HG03571 (cell line): ENCODE data around the gene SOS1.
"Not testable (repeated sequence)": the region's sequence is repeated elsewhere in the genome, so short reads cannot be mapped to it uniquely, and the experiment has no call there.

Source experiments
- ATAC-seq: cut with Tn5 transposase; IDR thresholded peaks from one replicate; pipeline ENCODE4 v1.9.1; 2021; ENCODE audit not compliant: unreplicated experiment

The SOS1 gene

GRCh38 chr2:39139511-39140237 is 18.8 kb upstream of the SOS1 start:
- ATAC-seq, result no peak

DNA sequence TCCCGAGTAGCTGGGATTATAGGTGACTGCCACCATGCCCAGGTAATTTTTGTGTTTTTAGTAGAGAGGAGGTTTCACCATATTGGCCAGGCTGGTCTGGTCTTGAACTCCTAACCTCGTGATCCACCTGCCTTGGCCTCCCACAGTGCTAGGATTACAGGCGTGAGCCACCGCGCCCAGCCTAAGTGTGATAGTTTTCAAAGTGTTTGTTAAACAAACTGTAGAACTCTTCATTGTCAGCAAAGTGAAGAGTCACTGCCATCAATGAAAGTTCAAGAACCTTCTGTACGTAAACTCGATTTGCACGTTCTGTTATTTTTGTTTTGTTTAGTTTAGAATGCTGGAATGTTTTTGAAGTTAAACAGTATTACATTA is 18.0 kb upstream of the SOS1 start:
- no peak for ATAC-seq

GRCh38 chr2:39138187-39138836 is 17.5 kb upstream of the SOS1 start:
- not testable (repeated sequence) for ATAC-seq

DNA sequence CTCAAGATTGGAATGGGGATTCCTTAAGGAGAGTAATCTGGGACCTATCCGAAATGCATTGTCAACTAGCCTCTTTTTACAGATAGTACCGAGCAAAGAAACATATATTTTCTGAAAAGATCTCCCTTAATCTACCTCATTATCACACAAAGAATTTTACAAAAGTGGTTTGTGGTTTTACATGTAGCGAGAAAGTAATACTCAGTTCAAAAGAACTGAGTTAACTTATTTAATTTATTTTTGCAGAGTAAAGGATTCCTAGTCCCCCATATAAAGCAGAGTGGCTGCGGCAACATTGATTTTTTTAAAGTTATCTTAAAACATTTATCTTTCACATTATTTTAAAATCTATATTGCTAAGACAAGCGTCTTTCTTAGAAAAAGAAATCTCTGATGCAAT is 15.9 kb upstream of the SOS1 start:
- no peak for ATAC-seq

DNA sequence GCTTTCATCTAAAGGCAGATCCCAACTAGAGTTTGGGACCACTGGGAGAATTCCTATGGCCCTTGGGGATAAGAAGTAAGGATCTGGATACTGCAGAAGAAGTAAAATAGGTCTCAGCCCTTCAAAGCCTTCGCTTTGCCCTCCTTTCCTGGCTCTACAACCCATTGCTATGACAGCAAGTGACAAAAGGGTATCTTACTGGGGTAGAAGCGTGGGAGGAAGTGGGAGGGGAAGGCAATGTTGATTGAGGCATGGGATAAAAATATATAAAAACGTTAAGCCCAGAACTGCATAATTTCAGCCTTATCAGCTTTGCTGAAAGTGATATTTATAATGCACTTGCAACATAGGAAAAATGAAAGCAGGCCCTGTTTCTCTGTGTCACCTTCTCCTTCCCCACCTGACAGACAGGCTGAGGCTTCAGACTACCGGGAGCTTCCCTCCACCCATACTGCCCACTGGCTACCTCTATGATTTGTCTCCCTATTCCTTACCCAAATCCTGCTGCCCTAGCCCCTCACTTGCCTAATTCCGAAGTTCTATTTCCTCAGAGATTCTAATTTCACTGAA is 14.9 kb upstream of the SOS1 start:
- no peak for ATAC-seq

- no peak for ATAC-seq
Measured at GRCh38 chr2:39133215-39133851, 12.5 kb upstream of the SOS1 start.

- peak; percentile 45 for ATAC-seq
Measured at GRCh38 chr2:39128919-39129391, 8.1 kb upstream of the SOS1 start.

- peak; percentile 33 for ATAC-seq
Measured at GRCh38 chr2:39127973-39128372, 7.1 kb upstream of the SOS1 start.

GRCh38 chr2:39124746-39125057 is 3.9 kb upstream of the SOS1 start:
- ATAC-seq, result no peak

GRCh38 chr2:39124000-39124745 is 3.3 kb upstream of the SOS1 start:
- ATAC-seq, result peak; percentile 56

DNA sequence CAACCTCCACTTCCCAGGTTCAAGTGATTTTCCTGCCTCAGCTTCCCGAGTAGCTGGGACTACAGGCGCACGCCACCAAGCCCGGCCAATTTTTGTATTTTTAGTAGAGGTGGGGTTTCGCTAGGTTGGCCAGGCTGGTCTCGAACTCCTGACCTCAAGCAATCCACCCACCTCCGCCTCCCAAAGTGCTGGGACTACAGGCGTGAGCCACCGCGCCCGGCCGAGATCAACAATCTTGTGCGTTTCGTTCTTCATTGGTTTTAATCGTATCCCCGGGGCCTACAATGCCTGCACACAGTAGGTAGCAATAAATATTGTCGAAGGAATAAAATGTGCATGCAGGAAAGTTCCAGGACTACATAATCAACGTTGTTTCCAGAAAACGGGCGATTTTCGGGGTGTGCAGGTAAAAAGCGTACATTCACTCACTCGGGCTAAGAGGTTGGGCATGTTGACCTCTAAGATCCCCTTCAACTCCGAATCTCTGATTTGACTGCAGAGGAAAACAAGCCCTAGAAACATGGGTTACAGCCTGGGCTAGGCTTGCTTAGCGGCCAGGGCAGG is 2.7 kb upstream of the SOS1 start:
- ATAC-seq, result no peak

GRCh38 chr2:39121523-39122063 is 742 bp upstream of the SOS1 start:
- ATAC-seq, result no peak

GRCh38 chr2:39120521-39120770 is 405 bp downstream of the SOS1 start:
- ATAC-seq, result peak; percentile 13

- peak; percentile 37 for ATAC-seq
Measured at GRCh38 chr2:39119732-39120520, 925 bp downstream of the SOS1 start.

- ATAC-seq, result no peak
Measured at GRCh38 chr2:39118786-39119499, 1.9 kb downstream of the SOS1 start.

- no peak for ATAC-seq
Measured at GRCh38 chr2:39115556-39115955, 5.3 kb downstream of the SOS1 start.

- ATAC-seq, result no peak
Measured at GRCh38 chr2:39114771-39115170, 6.1 kb downstream of the SOS1 start.

DNA sequence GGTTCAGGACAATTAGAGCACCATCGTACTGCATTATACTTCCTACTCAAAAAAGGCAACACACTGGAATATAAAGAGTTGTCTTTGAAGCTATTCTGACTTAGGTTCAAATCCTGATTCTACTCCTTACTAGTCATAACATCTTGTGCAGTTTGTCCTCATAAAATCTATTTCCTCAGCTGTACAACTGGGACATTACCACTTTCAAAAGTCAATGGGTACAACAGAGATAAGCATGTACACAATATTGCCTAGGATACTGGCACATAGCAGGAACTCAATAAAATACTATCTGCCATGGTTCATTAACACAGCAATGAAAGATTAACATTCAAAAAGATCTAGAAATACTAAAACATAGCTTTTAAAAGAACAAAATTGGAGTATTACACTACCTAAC is 11.3 kb downstream of the SOS1 start:
- ATAC-seq, result no peak

DNA sequence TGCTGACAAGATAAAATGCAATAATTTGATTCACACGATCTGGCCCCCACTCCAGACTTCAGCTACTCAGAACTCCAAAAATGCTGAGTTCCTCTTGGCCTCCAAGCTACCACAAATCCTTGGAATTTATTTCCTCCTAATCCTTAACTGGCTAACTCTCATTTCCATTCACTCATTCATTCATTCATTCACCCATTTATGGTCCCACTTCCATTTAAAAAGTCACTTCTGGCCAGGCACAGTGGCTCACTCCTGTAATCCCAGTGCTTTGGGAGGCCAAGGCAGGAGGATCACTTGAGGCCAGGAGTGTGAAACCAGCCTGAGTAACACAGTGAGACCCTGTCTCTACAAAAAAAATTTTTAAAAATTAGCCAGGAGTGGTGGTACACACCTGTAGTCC is 12.5 kb downstream of the SOS1 start:
- no peak for ATAC-seq
